ENCODE measurements around the gene ENTPD7. TPM values are rescaled to one million over a fixed set of nuclear protein-coding genes. Genes with fewer than 3 reads are reported as not detected.
"Not testable (repeated sequence)": the region's sequence is repeated elsewhere in the genome, so short reads cannot be mapped to it uniquely, and the experiment has no call there.

The ENTPD7 gene
- total RNA-seq, 2 donors from 2014 or later, result 3.5 to 3.7 TPM

DNA sequence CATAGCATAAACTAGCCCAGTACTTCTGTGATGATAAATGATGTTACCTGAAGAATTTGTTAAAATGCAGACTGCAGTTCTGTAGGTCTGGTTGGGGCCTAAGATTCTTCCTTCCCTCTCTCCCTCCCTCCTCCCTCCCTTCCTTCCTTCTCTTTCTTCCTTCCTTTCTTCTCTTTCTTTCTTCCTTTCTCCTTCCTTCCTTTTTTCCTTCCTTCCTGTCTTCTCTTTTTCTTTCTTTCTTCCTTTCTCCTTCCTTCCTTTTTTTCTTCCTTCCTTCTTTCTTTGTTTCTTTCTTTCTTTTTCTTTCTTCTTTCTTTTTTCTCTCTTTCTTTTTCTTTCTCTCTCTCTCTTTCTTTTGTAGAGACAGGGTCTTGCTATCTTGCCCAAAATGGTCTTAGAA, 35.4 kb upstream of the ENTPD7 start:
- TF ChIP-seq, protein P1, sequence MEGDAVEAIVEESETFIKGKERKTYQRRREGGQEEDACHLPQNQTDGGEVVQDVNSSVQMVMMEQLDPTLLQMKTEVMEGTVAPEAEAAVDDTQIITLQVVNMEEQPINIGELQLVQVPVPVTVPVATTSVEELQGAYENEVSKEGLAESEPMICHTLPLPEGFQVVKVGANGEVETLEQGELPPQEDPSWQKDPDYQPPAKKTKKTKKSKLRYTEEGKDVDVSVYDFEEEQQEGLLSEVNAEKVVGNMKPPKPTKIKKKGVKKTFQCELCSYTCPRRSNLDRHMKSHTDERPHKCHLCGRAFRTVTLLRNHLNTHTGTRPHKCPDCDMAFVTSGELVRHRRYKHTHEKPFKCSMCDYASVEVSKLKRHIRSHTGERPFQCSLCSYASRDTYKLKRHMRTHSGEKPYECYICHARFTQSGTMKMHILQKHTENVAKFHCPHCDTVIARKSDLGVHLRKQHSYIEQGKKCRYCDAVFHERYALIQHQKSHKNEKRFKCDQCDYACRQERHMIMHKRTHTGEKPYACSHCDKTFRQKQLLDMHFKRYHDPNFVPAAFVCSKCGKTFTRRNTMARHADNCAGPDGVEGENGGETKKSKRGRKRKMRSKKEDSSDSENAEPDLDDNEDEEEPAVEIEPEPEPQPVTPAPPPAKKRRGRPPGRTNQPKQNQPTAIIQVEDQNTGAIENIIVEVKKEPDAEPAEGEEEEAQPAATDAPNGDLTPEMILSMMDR (IDR thresholded peaks at IDR 0.05), result no peak
- Histone ChIP-seq H3K27me3 (no peaks in the 10 kb centered on the region), H3K4me1 (peaks cover 0 to 11% of the 10 kb centered on the region in 2 donors), H3K27ac (no peak overlapping the region), H3K9me3 (no peaks in the 10 kb centered on the region), H3K4me3 (no peak overlapping the region), H3K36me3 (no peaks in the 10 kb centered on the region)
- no peak for DNase-seq (ENCODE audit: low spot score)

DNA sequence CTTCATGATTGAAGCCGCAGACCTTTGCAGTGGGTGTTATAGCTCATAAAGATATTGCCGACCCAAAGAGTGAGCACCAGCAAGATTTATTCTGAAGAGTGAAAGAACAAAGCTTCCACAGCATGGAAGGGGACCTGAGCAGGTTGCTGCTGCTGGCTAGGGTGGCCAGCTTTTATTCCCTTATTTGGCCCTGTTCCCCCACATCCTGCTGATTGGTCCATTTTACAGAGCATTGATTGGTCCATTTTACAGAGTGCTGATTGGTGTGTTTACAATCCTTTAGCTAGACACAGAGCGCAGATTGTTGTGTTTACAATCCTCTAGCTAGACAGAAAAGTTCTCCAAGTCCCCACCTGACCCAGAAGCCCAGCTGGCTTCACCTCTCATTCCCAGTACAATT, 34.2 kb upstream of the ENTPD7 start:
- H3K4me3 ChIP-seq; H3K4me1 ChIP-seq; H3K9me3 ChIP-seq; H3K36me3 ChIP-seq; H3K27ac ChIP-seq; DNase-seq (ENCODE audit: low spot score); H3K27me3 ChIP-seq: not testable (repeated sequence)

DNA sequence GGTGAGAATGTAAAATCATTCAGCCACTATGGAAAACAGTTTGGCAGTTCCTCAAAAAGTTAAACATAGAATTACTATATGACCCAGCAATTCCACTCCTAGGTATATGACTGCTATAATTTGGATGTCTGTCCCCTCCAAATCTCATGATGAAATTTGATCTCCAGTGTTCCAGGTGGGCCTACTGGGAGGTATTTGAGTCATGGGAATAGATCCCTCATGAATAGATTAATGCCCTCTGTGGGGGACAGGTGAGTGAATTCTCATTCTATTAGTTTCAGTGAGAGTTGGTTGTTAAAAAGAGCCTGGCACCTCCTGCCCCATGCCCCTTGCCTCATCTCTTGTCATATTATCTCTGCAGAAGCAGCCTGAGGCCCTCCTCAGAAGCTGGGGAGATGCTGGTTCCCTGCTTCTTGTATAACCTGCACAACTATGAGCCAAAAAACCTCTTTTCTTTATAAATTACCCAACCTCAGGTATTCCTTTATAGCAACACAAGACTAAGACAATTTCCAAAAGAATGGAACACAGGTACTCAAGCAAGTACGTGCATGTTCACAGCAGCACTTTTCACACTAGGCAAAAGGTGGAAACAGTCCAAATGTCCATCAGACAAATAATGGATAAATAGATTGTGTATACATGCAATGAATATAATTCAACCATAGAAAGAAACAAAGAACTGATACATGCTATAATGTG, 30.2 kb upstream of the ENTPD7 start:
- DNase-seq (ENCODE audit: low spot score), result no peak
- Histone ChIP-seq H3K27ac (no peak overlapping the region), H3K9me3 (no peaks in the 10 kb centered on the region), H3K4me3 (no peak overlapping the region), H3K36me3 (no peaks in the 10 kb centered on the region), H3K4me1 (no peaks in the 10 kb centered on the region), H3K27me3 (no peaks in the 10 kb centered on the region)
- TF ChIP-seq, protein P1 (IDR thresholded peaks at IDR 0.05), result no peak

DNA sequence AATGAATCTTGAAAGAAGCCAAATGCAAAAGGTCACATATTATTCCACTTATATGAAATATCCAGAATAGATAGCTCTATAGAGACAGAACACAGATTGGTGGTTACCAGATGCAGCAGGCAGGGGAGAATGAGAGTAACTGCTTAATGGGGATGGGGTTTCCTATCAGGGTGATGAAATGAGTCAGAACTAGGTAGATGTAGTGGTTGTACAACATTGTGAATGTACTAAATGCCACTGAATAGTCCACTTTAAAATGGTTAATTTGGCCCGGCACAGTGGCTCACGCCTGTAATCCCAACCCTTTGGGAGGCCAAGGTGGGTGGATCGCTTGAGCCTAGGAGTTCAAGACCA, 29.7 kb upstream of the ENTPD7 start:
- H3K9me3 ChIP-seq, result no peaks in the 10 kb centered on the region
- H3K36me3 ChIP-seq, result no peaks in the 10 kb centered on the region
- no peak for DNase-seq (ENCODE audit: low spot score)
- no peaks in the 10 kb centered on the region for H3K27me3 ChIP-seq
- no peak overlapping the region for H3K27ac ChIP-seq
- H3K4me3 ChIP-seq, result no peak overlapping the region
- H3K4me1 ChIP-seq, result no peaks in the 10 kb centered on the region
- TF ChIP-seq, protein P1 (IDR thresholded peaks at IDR 0.05), result no peak

DNA sequence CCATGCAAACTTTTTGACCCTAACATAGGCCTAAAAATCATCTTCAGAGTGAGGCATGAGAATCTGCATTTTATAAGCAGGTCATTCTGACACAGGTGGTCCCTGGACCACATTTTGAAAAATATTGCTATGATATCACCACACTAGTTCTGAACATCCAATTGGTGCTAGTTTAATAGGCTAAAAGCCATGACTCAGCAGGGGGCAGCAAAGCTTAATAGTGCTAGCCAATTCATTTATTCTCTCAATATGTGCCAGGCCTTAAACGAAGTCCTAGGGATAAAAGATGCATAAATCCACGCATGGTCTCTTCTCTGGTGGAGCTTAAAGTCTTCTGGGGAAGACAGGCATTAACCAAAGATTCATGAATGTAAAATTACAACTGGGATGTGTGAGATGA, 28.9 kb upstream of the ENTPD7 start:
- H3K36me3 ChIP-seq, result no peaks in the 10 kb centered on the region
- TF ChIP-seq, protein P1 (IDR thresholded peaks at IDR 0.05), result peak in 1 of 2 donors; percentile 45
- no peaks in the 10 kb centered on the region for H3K9me3 ChIP-seq
- DNase-seq (ENCODE audit: low spot score), result no peak
- H3K4me3 ChIP-seq, result no peak overlapping the region
- H3K27me3 ChIP-seq, result no peaks in the 10 kb centered on the region
- H3K27ac ChIP-seq, result no peak overlapping the region
- H3K4me1 ChIP-seq, result no peaks in the 10 kb centered on the region

DNA sequence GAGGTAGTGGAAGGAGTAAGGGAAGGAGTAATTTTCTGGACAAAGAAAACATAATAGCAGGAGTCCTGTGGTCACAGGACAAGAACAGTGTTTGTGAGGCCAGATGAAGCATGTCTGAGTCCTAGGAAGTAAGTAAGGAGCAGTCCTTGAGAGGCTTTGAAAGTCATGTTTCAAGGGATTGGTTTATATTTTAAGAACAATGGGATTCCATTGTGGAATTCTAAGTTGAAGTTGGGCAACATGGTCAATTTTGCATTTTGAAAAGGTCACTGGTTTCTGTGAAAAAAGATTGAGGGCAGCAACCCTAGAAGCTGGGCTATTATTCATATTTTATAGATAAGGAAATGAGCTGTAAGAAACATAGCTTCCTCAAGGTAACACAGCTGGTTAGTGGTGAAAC, 28.3 kb upstream of the ENTPD7 start:
- no peak overlapping the region for H3K27ac ChIP-seq
- no peaks in the 10 kb centered on the region for H3K9me3 ChIP-seq
- H3K4me3 ChIP-seq, result no peak overlapping the region
- no peaks in the 10 kb centered on the region for H3K36me3 ChIP-seq
- H3K4me1 ChIP-seq, result no peaks in the 10 kb centered on the region
- no peak for DNase-seq (ENCODE audit: low spot score)
- TF ChIP-seq, protein P1 (IDR thresholded peaks at IDR 0.05), result no peak
- H3K27me3 ChIP-seq, result no peaks in the 10 kb centered on the region
